ENCODE results near the gene RTEL1. TPM values are rescaled to one million over a fixed set of nuclear protein-coding genes. Genes with fewer than 3 reads are reported as not detected.
A peak's percentile ranks its signal among the peaks of the same experiment; 100 is the strongest.
"Not testable (repeated sequence)": the region's sequence is repeated elsewhere in the genome, so short reads cannot be mapped to it uniquely, and the experiment has no call there.

Gene RTEL1
- total and polyA plus RNA-seq, 2 experiments from 2014 or later = 14.0 to 18.2 TPM

DNA sequence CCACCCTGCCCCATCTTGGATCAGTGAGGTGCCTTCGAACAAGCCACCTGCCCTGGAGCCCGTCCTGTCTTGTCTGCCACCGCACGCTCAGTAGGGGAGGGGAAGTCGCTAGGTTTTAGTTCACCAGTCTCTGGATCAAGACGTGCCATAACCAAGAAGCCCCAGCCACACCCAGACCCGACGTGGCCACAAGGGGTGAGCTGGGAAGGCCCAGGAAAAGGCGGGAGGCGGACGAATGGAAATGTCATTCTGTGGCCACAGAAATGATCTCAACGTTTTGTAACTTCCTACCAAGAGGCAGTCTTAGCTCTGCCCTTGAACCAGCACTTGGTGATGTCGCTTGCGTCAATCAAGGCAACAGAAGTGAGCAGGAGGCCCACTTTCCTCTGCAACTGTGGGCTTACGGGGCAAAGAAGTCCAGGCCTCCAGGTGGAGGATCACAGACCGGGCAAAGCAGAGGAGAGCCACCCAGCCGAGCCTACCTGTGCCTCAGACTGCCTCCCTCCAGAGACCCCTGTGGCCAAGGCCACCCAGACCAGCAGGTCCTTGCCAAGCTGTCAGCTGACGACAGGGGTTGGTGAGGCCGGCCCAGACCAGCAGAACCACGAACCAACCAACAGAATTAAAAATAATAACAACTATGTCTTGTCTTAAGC lies 45.7 kb upstream of the RTEL1 start:
- peaks cover 10% of the 10 kb centered on the region for H3K79me2 ChIP-seq
- H3K9me2 ChIP-seq (replicated peaks; ENCODE audit: insufficient read depth) = no peaks in the 10 kb centered on the region
- no peaks in the 10 kb centered on the region for H3K27me3 ChIP-seq
- H2AFZ ChIP-seq = no peak overlapping the region
- H3K9me3 ChIP-seq (ENCODE audit: low read depth) = no peaks in the 10 kb centered on the region
- 90% methylated on average over 20 of the region's 20 CpGs for WGBS (ENCODE audit: low lambda C conversion rate, missing lambda C conversion rate)
- TF ChIP-seq, protein P1, sequence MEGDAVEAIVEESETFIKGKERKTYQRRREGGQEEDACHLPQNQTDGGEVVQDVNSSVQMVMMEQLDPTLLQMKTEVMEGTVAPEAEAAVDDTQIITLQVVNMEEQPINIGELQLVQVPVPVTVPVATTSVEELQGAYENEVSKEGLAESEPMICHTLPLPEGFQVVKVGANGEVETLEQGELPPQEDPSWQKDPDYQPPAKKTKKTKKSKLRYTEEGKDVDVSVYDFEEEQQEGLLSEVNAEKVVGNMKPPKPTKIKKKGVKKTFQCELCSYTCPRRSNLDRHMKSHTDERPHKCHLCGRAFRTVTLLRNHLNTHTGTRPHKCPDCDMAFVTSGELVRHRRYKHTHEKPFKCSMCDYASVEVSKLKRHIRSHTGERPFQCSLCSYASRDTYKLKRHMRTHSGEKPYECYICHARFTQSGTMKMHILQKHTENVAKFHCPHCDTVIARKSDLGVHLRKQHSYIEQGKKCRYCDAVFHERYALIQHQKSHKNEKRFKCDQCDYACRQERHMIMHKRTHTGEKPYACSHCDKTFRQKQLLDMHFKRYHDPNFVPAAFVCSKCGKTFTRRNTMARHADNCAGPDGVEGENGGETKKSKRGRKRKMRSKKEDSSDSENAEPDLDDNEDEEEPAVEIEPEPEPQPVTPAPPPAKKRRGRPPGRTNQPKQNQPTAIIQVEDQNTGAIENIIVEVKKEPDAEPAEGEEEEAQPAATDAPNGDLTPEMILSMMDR (IDR thresholded peaks at IDR 0.05; ENCODE audit: poor library complexity) = no peak
- no peak for TF ChIP-seq EZH2 (IDR thresholded peaks at IDR 0.05; ENCODE audit: borderline replicate concordance)
- no peak for TF ChIP-seq EZH2phosphoT487 (IDR thresholded peaks at IDR 0.05; ENCODE audit: low read depth, severe bottlenecking, unreplicated experiment)
- H3K36me3 ChIP-seq (replicated peaks; ENCODE audit: insufficient read depth, low read depth) = no peaks in the 10 kb centered on the region
- no peak overlapping the region for H3K4me2 ChIP-seq
- H3K4me1 ChIP-seq (ENCODE audit: insufficient read depth) = no peaks in the 10 kb centered on the region
- no peak overlapping the region for H3K4me3 ChIP-seq
- H3K27ac ChIP-seq = no peak overlapping the region
- no peaks in the 10 kb centered on the region for H4K20me1 ChIP-seq (ENCODE audit: insufficient read depth, poor library complexity, severe bottlenecking)
- DNase-seq (ENCODE audit: low spot score) = no peak

DNA sequence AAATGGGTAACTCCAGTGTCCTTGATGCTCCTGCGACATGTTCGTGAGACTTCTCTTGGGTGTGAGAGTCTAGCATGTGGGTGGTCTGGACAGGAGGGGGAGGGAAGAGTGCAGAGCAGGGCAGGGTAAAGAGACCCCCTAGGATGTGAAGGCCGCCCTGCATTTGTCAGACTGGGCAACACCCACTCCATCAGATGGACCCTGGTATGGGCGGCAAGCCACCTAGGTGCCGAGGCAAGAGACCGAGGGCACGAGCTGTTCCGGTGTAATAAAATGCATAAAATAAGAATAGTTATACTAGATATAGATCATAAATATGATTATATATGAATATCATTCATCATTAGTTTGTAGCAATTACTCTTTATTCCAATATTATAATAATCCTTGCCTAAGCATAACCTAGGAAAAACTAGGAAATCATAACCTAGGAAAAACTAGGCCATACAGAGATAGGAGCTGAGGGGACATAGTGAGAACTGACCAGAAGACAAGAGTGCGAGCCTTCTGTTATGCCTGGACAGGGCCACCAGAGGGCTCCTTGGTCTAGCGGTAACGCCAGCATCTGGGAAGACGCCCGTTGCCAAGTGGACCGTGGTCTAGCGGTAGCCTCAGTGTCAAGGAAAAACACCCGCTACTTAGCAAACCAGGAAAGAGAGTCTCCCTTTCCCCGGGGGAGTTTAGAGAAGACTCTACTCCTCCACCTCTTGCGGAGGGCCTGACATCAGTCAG lies 44.1 kb upstream of the RTEL1 start:
- H3K36me3 ChIP-seq (replicated peaks; ENCODE audit: insufficient read depth, low read depth); H3K9me2 ChIP-seq (replicated peaks; ENCODE audit: insufficient read depth); H4K20me1 ChIP-seq (ENCODE audit: insufficient read depth, poor library complexity, severe bottlenecking); H3K27me3 ChIP-seq; DNase-seq (ENCODE audit: low spot score); H3K4me1 ChIP-seq (ENCODE audit: insufficient read depth); H3K27ac ChIP-seq; H3K4me2 ChIP-seq; H3K4me3 ChIP-seq; H3K9me3 ChIP-seq (ENCODE audit: low read depth); H2AFZ ChIP-seq: not testable (repeated sequence)
- 96% methylated on average over 18 of the region's 18 CpGs for WGBS (ENCODE audit: low lambda C conversion rate, missing lambda C conversion rate)
- TF ChIP-seq, protein P1 (IDR thresholded peaks at IDR 0.05; ENCODE audit: poor library complexity) = peak; percentile 9
- peaks cover 11% of the 10 kb centered on the region for H3K79me2 ChIP-seq

DNA sequence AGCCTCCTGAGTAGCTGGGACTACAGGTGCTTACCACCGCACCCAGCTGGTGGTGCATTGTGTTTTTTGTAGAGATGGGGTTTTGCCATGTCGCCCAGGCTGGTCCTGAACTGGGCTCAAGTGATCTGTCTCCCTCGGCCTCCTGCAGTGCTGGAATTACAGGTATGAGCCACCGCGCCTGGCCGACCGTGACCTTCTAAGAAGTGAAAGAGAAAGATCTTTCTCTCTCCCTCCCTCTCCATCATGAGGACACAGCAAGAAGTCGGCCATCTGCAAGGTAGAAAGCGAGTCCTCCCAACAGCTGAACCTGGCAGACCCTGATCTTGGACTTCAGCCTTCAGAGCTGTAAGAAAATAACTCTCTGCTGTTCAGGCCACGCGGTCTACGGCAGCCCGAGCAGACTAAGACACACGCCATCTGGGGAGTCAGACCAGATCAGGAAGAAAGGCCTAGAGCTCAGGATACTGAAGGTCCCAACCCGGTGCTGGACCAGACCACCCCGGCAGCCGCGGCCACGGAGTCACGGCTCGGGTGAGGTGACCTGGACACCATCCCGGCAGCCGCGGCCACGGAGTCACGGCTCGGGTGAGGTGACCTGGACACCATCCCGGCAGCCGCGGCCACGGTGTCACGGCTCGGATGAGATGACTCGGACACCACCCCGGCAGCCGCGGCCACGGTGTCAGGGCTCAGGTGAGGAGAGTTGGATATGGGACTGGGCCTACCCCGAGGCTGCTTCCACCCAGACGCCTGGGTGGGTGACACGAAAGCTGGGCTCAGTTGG lies 40.8 kb upstream of the RTEL1 start:
- H3K9me2 ChIP-seq (replicated peaks; ENCODE audit: insufficient read depth) = no peaks in the 10 kb centered on the region
- no peaks in the 10 kb centered on the region for H3K27me3 ChIP-seq
- no peak for DNase-seq (ENCODE audit: low spot score)
- H3K36me3 ChIP-seq (replicated peaks; ENCODE audit: insufficient read depth, low read depth) = no peaks in the 10 kb centered on the region
- H3K4me1 ChIP-seq (ENCODE audit: insufficient read depth) = no peaks in the 10 kb centered on the region
- H3K4me3 ChIP-seq = no peak overlapping the region
- H3K9me3 ChIP-seq (ENCODE audit: low read depth) = no peaks in the 10 kb centered on the region
- peaks cover 4% of the 10 kb centered on the region for H4K20me1 ChIP-seq (ENCODE audit: insufficient read depth, poor library complexity, severe bottlenecking)
- 95% methylated on average over 38 of the region's 41 CpGs for WGBS (ENCODE audit: low lambda C conversion rate, missing lambda C conversion rate)
- H3K4me2 ChIP-seq = no peak overlapping the region
- H2AFZ ChIP-seq = no peak overlapping the region
- H3K27ac ChIP-seq = no peak overlapping the region
- H3K79me2 ChIP-seq = peaks cover 42% of the 10 kb centered on the region
- TF ChIP-seq, protein P1 (IDR thresholded peaks at IDR 0.05; ENCODE audit: poor library complexity) = no peak
- TF ChIP-seq EZH2phosphoT487 (IDR thresholded peaks at IDR 0.05; ENCODE audit: low read depth, severe bottlenecking, unreplicated experiment) (no peak), EZH2 (IDR thresholded peaks at IDR 0.05; ENCODE audit: borderline replicate concordance) (no peak)
